ENCODE results near the gene ANKRD11.

DNA sequence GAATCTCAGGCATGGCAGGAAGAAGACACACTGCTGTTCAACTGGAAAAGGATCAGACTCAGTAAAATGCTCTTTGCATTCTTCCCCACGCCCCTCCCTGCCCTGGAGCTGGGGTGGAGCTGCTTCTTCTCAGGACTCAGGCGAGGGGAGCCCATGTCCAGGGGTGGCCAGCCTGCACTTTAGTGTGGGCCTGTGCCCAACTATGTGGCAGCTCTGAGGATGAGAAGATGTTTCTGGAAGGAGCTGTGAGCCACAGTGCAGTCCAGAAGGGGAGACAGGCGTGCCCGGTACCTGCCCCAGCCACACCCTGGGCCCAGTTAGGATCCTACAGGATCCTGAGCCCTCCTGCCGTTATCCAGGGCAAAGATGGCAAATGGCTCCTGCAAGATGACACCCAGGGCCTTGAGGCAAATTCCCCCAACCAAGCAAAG lies 120.3 kb downstream of the ANKRD11 start:
- no peak for TF ChIP-seq CTCF (IDR thresholded peaks at IDR 0.05 in 2 of 3, conservative IDR thresholded peaks at IDR 0.05 in 1 of 3; ENCODE audit: borderline replicate concordance in 1 of 3, insufficient read depth in 1 of 3, low read depth in 2 of 3, low read length in 2 of 3)
- no peak for TF ChIP-seq EZH2 (IDR thresholded peaks at IDR 0.05)
- TF ChIP-seq SIN3A (IDR thresholded peaks at IDR 0.05; ENCODE audit: low read depth) = no peak
- no peak for TF ChIP-seq TCF7L2 (IDR thresholded peaks at IDR 0.05; ENCODE audit: borderline replicate concordance, extremely low read depth, insufficient read depth, insufficient read length)
- no peak for TF ChIP-seq POLR2AphosphoS5 (IDR thresholded peaks at IDR 0.05; ENCODE audit: low read depth, low read length)
- TF ChIP-seq YY1 (IDR thresholded peaks at IDR 0.05; ENCODE audit: extremely low read depth, insufficient replicate concordance, low read depth, low read length) = no peak
- no peak for TF ChIP-seq CEBPB (IDR thresholded peaks at IDR 0.05; ENCODE audit: low read depth)
- no peak for TF ChIP-seq POLR2A (IDR thresholded peaks at IDR 0.05; ENCODE audit: borderline replicate concordance, extremely low read depth, insufficient read depth, insufficient read length)
- no peak for TF ChIP-seq ZFX (IDR thresholded peaks at IDR 0.05)
- no peak for TF ChIP-seq ELF1 (IDR thresholded peaks at IDR 0.05; ENCODE audit: borderline replicate concordance, low read depth)
- TF ChIP-seq EZH2phosphoT487 (IDR thresholded peaks at IDR 0.05; ENCODE audit: borderline replicate concordance) = no peak
- TF ChIP-seq SP1 (IDR thresholded peaks at IDR 0.05; ENCODE audit: low read depth) = no peak

Measured in HCT116 (cell line).